H1 (cell line): ENCODE results near the gene FXYD3. TPM values are rescaled to one million over a fixed set of nuclear protein-coding genes. Genes with fewer than 3 reads are reported as not detected.

Source experiments
- CTCF ChIA-PET: fragments of 300-600 bp; sonication (Branson Sonifier 250); formaldehyde crosslinking; loops from one replicate; lab custom pipeline; 2021; ENCODE audit not compliant: partially characterized antibody; lab: Charles Lee
- POLR2A ChIA-PET: fragments of 300-600 bp; sonication (Branson Sonifier 250); formaldehyde crosslinking; loops from one replicate; lab custom pipeline; 2021; ENCODE audit warnings: inconsistent platforms; ENCODE audit not compliant: partially characterized antibody; lab: Charles Lee
- DNase-seq, 2 experiments: peaks; one replicate each; pipeline versions ENCODE4 v3.0.0 to v3.0.0-alpha.2; 2010 to 2022; ENCODE audit warnings: low spot score in 2 of 2, low read depth in 1 of 2, mixed read lengths in 1 of 2
- FAIRE-seq: peaks from 2 replicates; lab custom pipeline; 2011; peaks lifted over from hg19 to GRCh38; lab: Jason Lieb, UNC
- H2AFZ ChIP-seq: 2 replicates; pipeline ENCODE4 v1.8.1; 2012; ENCODE audit warnings: low read length, inconsistent platforms
- H2AK5ac ChIP-seq: 2 replicates; pipeline ENCODE4 v1.6.1; 2013; ENCODE audit warnings: low read depth, low read length
- H2BK120ac ChIP-seq: replicated peaks from 2 replicates; pipeline ENCODE3; 2013; ENCODE audit warnings: low read depth, low read length, inconsistent platforms
- H2BK12ac ChIP-seq: 2 replicates; pipeline ENCODE4 v1.6.1; 2013; ENCODE audit warnings: low read depth, low read length
- H2BK15ac ChIP-seq: 2 replicates; pipeline ENCODE4 v1.6.1; 2013; ENCODE audit warnings: low read length
- H2BK20ac ChIP-seq: 2 replicates; pipeline ENCODE4 v1.6.1; 2013; ENCODE audit warnings: low read length
- H2BK5ac ChIP-seq: 2 replicates; pipeline ENCODE4 v1.6.1; 2013; ENCODE audit warnings: low read depth, low read length
- H3K14ac ChIP-seq: 2 replicates; pipeline ENCODE4 v1.6.1; 2013; ENCODE audit warnings: inconsistent platforms; ENCODE audit not compliant: insufficient read length
- H3K18ac ChIP-seq: 2 replicates; pipeline ENCODE4 v1.6.1; 2013; ENCODE audit warnings: low read length; ENCODE audit errors: extremely low read depth
- H3K23ac ChIP-seq: 2 replicates; pipeline ENCODE4 v1.6.1; 2013; ENCODE audit warnings: inconsistent platforms; ENCODE audit not compliant: insufficient read length
- H3K23me2 ChIP-seq: 2 replicates; pipeline ENCODE4 v1.6.1; 2013; ENCODE audit warnings: low read depth, low read length
- H3K27ac ChIP-seq: 2 replicates; pipeline ENCODE4 v1.6.1; 2011; ENCODE audit warnings: low read depth, low read length, inconsistent platforms
- H3K27me3 ChIP-seq, 4 experiments: replicated peaks in 1 of 4; 1 replicate in 1 of 4; 2 replicates in 3 of 4; pipeline versions ENCODE4 v1.6.1 to v1.8.1; 2011 to 2013; ENCODE audit warnings: low read length in 3 of 4, mild to moderate bottlenecking in 3 of 4, inconsistent platforms in 2 of 4, mixed read lengths in 2 of 4, moderate library complexity in 1 of 4; ENCODE audit not compliant: control insufficient read depth in 3 of 4, insufficient read depth in 3 of 4; ENCODE audit errors: extremely low read depth in 1 of 4
- H3K36me3 ChIP-seq, 4 experiments: 2 replicates each; pipeline versions ENCODE4 v1.6.1 to v1.8.1; 2011 to 2013; ENCODE audit warnings: mild to moderate bottlenecking in 4 of 4, low read length in 3 of 4, moderate library complexity in 2 of 4, control low read depth in 1 of 4, inconsistent platforms in 1 of 4; ENCODE audit not compliant: insufficient read depth in 4 of 4, control insufficient read depth in 2 of 4
- H3K4ac ChIP-seq: replicated peaks from 2 replicates; pipeline ENCODE3; 2013; ENCODE audit warnings: low read length, low read depth, mixed read lengths, inconsistent platforms; ENCODE audit not compliant: insufficient read length
- H3K4me1 ChIP-seq, 4 experiments: replicated peaks in 1 of 4; 1 replicate in 1 of 4; 2 replicates in 3 of 4; pipeline versions ENCODE4 v1.6.1 to v1.8.1; 2011 to 2013; ENCODE audit warnings: low read length in 3 of 4, inconsistent platforms in 2 of 4, mixed read lengths in 1 of 4; ENCODE audit not compliant: insufficient read depth in 4 of 4, control insufficient read depth in 3 of 4
- H3K4me2 ChIP-seq, 2 experiments: 2 replicates each; pipeline versions ENCODE4 v1.6.1 to v1.8.1; 2011 to 2013; ENCODE audit warnings: low read depth in 2 of 2, low read length in 2 of 2, control low read depth in 1 of 2, inconsistent platforms in 1 of 2, mild to moderate bottlenecking in 1 of 2; ENCODE audit not compliant: insufficient read depth in 1 of 2
- H3K4me3 ChIP-seq, 4 experiments: fragments of 200-600, 300-600 bp in 1 of 4; sonication (generic), shearing (Covaris generic), sonication (Bioruptor Twin) in 1 of 4; 2 replicates each; pipeline versions ENCODE4 v1.5.1 to v1.8.1; 2011 to 2016; ENCODE audit warnings: low read length in 4 of 4, low read depth in 3 of 4, control low read depth in 2 of 4, inconsistent platforms in 2 of 4, mild to moderate bottlenecking in 2 of 4, mixed read lengths in 1 of 4, moderate library complexity in 1 of 4; ENCODE audit not compliant: insufficient read depth in 2 of 4; ENCODE audit errors: extremely low read depth in 1 of 4
- H3K56ac ChIP-seq: replicated peaks from 2 replicates; pipeline ENCODE3; 2013; ENCODE audit warnings: low read depth, mild to moderate bottlenecking, mixed read lengths, low read length, inconsistent platforms; ENCODE audit not compliant: insufficient read length
- H3K79me1 ChIP-seq: 2 replicates; pipeline ENCODE4 v1.6.1; 2013; ENCODE audit warnings: low read depth, low read length, control low read depth
- H3K79me2 ChIP-seq, 2 experiments: 2 replicates each; pipeline versions ENCODE4 v1.6.1 to v1.8.1; 2012 to 2013; ENCODE audit warnings: low read length in 2 of 2, mild to moderate bottlenecking in 2 of 2, inconsistent platforms in 1 of 2; ENCODE audit not compliant: insufficient read depth in 2 of 2, control insufficient read depth in 1 of 2
- H3K9ac ChIP-seq, 4 experiments: replicated peaks in 1 of 4; 1 replicate in 1 of 4; 2 replicates in 3 of 4; pipeline versions ENCODE4 v1.6.1 to v1.8.1; 2011 to 2013; ENCODE audit warnings: low read depth in 3 of 4, low read length in 3 of 4, control low read depth in 2 of 4, mild to moderate bottlenecking in 2 of 4, moderate library complexity in 2 of 4, inconsistent platforms in 1 of 4; ENCODE audit errors: extremely low read depth in 1 of 4
- H3K9me3 ChIP-seq, 2 experiments: 2 replicates each; pipeline versions ENCODE4 v1.6.1 to v1.8.1; 2012 to 2013; ENCODE audit warnings: mild to moderate bottlenecking in 2 of 2, moderate library complexity in 2 of 2, control low read depth in 1 of 2, inconsistent platforms in 1 of 2, low read depth in 1 of 2, low read length in 1 of 2, mixed read lengths in 1 of 2; ENCODE audit not compliant: insufficient read depth in 2 of 2
- H4K20me1 ChIP-seq, 2 experiments: replicated peaks in 1 of 2; 2 replicates each; pipeline versions ENCODE3 to v1.8.1; 2011 to 2013; ENCODE audit warnings: inconsistent platforms in 2 of 2, low read length in 2 of 2, mild to moderate bottlenecking in 1 of 2; ENCODE audit not compliant: insufficient read depth in 2 of 2, control insufficient read depth in 1 of 2
- H4K5ac ChIP-seq: 2 replicates; pipeline ENCODE4 v1.6.1; 2013; ENCODE audit warnings: low read length, low read depth, mixed read lengths, inconsistent platforms; ENCODE audit not compliant: insufficient read length
- H4K8ac ChIP-seq: 2 replicates; pipeline ENCODE4 v1.8.0; 2013; ENCODE audit warnings: mild to moderate bottlenecking, moderate library complexity, low read length, inconsistent platforms; ENCODE audit not compliant: insufficient read depth; ENCODE audit errors: extremely low read depth
- H4K91ac ChIP-seq: replicated peaks from 2 replicates; pipeline ENCODE3; 2013; ENCODE audit warnings: low read length, mixed read lengths, inconsistent platforms; ENCODE audit not compliant: insufficient read length
- BCL11A ChIP-seq, 2 experiments: IDR thresholded peaks; one replicate each; pipeline ENCODE4 v1.6.1; 2011; ENCODE audit warnings: low read depth in 2 of 2, low read length in 2 of 2, mild to moderate bottlenecking in 2 of 2
- BRCA1 ChIP-seq: IDR thresholded peaks from 2 replicates; pipeline ENCODE4 v1.6.1; 2012; ENCODE audit warnings: low read depth, low read length, improper control_type of control experiment
- CEBPB ChIP-seq: IDR thresholded peaks from 2 replicates; pipeline ENCODE4 v1.6.1; 2012; ENCODE audit warnings: low read depth, low read length
- CTBP2 ChIP-seq: IDR thresholded peaks from 2 replicates; pipeline ENCODE4 v1.7.0; 2011; ENCODE audit warnings: borderline replicate concordance, mild to moderate bottlenecking, moderate library complexity, mixed read lengths, low read length; ENCODE audit not compliant: insufficient read depth, insufficient read length
- JUN ChIP-seq: IDR thresholded peaks from 2 replicates; pipeline ENCODE4 v1.6.1; 2011; ENCODE audit warnings: low read depth, mild to moderate bottlenecking, improper control_type of control experiment, low read length
- NANOG ChIP-seq: IDR thresholded peaks from 2 replicates; pipeline ENCODE4 v1.6.1; 2011; ENCODE audit warnings: low read length, low read depth, mild to moderate bottlenecking, inconsistent platforms; ENCODE audit not compliant: insufficient read depth, poor library complexity, severe bottlenecking
- NRF1 ChIP-seq: IDR thresholded peaks from 2 replicates; pipeline ENCODE4 v1.6.1; 2011; ENCODE audit warnings: mild to moderate bottlenecking, low read depth, low read length, improper control_type of control experiment
- POU5F1 ChIP-seq: IDR thresholded peaks from 2 replicates; pipeline ENCODE4 v1.6.1; 2011; ENCODE audit warnings: low read depth, mild to moderate bottlenecking, low read length, moderate library complexity
- SAP30 ChIP-seq: fragments of 300-600 bp; sonication (generic); IDR thresholded peaks from 2 replicates; pipeline ENCODE4 v1.7.1; 2012; ENCODE audit warnings: low read length, moderate library complexity, mild to moderate bottlenecking, inconsistent platforms; ENCODE audit not compliant: insufficient read depth, insufficient replicate concordance
- SIRT6 ChIP-seq: IDR thresholded peaks from one replicate; pipeline ENCODE4 v1.7.1; 2012; ENCODE audit warnings: low read length, inconsistent platforms
- WGBS, 2 experiments: shearing (Covaris generic) in 1 of 2; methylation state at CpG; one replicate each; pipeline versions ENCODE4 v1.1.6 to v1.1.7; 2013 to 2015; ENCODE audit warnings: low lambda C conversion rate in 2 of 2, mixed read lengths in 2 of 2, inconsistent platforms in 1 of 2, low coverage in 1 of 2, missing lambda C conversion rate in 1 of 2; ENCODE audit not compliant: insufficient replicate concordance in 2 of 2, insufficient coverage in 1 of 2, insufficient read length in 1 of 2; ENCODE audit errors: extremely low coverage in 1 of 2, missing lambda C conversion rate in 1 of 2; 5-methylcytosine and 5-hydroxymethylcytosine counted together
- polyA plus RNA-seq, 7 experiments: library from polyadenylated mRNA; depleted of rRNA in 3 of 7; stranded (reverse) in 5 of 7; unstranded in 2 of 7; fragments of >200 nt in 5 of 7; fragments of 200-250 nt in 2 of 7; gene quantifications; 1 replicate in 5 of 7; 2 replicates in 1 of 7; 4 replicates in 1 of 7; pipeline versions ENCODE4 v1.2.1 to v1.2.3, GENCODE V29; 2011 to 2013; ENCODE audit warnings: missing spikeins in 2 of 7, mixed read lengths in 2 of 7
- total RNA-seq: library from RNA; stranded (reverse); fragmentation: NEBNext Ultra II Directional; extraction: Animal tissue kit (Norgen Biotek cat#: 25700); gene quantifications from 2 replicates; pipeline ENCODE4 v1.2.1, GENCODE V29; 2021
- TF ChIP-seq, protein P1 (sequence below): IDR thresholded peaks from 2 replicates; pipeline ENCODE4 v1.6.1; 2011; ENCODE audit warnings: low read length, improper control_type of control experiment
- TF ChIP-seq, protein P2 (sequence below): IDR thresholded peaks from 2 replicates; pipeline ENCODE4 v1.6.1; 2011; ENCODE audit warnings: low read depth, mild to moderate bottlenecking, low read length; ENCODE audit not compliant: insufficient read depth

The FXYD3 gene
- total and polyA plus RNA-seq, 2 of the 8 experiments (the other 6 are each of a cell fraction or from before 2014, with no cell fraction given), result 0.33 TPM; not detected in 1

GRCh38 chr19:35149463-35149862 lies 33.8 kb downstream of the FXYD3 start:
- no peak overlapping the region for H3K56ac ChIP-seq
- H2AK5ac ChIP-seq, result no peak overlapping the region
- H3K23me2 ChIP-seq, result peaks cover 7% of the 10 kb centered on the region; the same call in 1 of the 2 replicates
- H3K4ac ChIP-seq, result no peak overlapping the region
- no peak overlapping the region for H2BK12ac ChIP-seq
- no peak overlapping the region for H3K27ac ChIP-seq
- H3K9me3 ChIP-seq, result no peaks in the 10 kb centered on the region
- no peak overlapping the region for H4K5ac ChIP-seq
- H2AFZ ChIP-seq, result no peak overlapping the region
- H3K4me2 ChIP-seq, result no peak overlapping the region
- no peak overlapping the region for H3K9ac ChIP-seq
- FAIRE-seq (no peak), DNase-seq (no peak)
- WGBS, 2 experiments, result 89% methylated on average over 3 of the region's 3 CpGs; no CpG with 5 or more reads in 1 of the 2 experiments
- peaks cover 0 to 5% (median 4%) of the 10 kb centered on the region in 4 experiments; a peak in 4 of 7 replicates for H3K27me3 ChIP-seq
- peaks cover 4 to 25% (median 18%) of the 10 kb centered on the region in 4 experiments for H3K4me1 ChIP-seq
- H3K18ac ChIP-seq, result no peak overlapping the region
- no peak overlapping the region for H3K23ac ChIP-seq
- no peaks in the 10 kb centered on the region for H3K79me2 ChIP-seq
- no peak overlapping the region for H2BK20ac ChIP-seq
- POLR2A ChIA-PET, result interaction anchor here (0.7 to 0.9 kb wide), 2 partner anchors 19 to 97 kb away, joined by 3 to 4 read pairs; no protein-coding TSS in a partner anchor
- H4K91ac ChIP-seq, result no peak overlapping the region
- no peak overlapping the region for H3K14ac ChIP-seq
- no peak overlapping the region for H3K4me3 ChIP-seq
- TF ChIP-seq, protein P1, sequence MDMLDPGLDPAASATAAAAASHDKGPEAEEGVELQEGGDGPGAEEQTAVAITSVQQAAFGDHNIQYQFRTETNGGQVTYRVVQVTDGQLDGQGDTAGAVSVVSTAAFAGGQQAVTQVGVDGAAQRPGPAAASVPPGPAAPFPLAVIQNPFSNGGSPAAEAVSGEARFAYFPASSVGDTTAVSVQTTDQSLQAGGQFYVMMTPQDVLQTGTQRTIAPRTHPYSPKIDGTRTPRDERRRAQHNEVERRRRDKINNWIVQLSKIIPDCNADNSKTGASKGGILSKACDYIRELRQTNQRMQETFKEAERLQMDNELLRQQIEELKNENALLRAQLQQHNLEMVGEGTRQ, result no peak
- TF ChIP-seq BRCA1 (no peak), POU5F1 (no peak), CEBPB (no peak), SAP30 (no peak), SIRT6 (no peak), BCL11A (IDR thresholded peaks at IDR 0.05; ENCODE audit: low read depth in 2 of 2, low read length in 2 of 2) (no peak), NANOG (no peak), NRF1 (no peak), CTBP2 (no peak), JUN (no peak)
- TF ChIP-seq, protein P2, sequence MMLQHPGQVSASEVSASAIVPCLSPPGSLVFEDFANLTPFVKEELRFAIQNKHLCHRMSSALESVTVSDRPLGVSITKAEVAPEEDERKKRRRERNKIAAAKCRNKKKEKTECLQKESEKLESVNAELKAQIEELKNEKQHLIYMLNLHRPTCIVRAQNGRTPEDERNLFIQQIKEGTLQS, result no peak
- TF ChIP-seq, all 59 proteins: peak for 0
- H3K36me3 ChIP-seq, result no peaks in the 10 kb centered on the region
- no peaks in the 10 kb centered on the region; the same call in 1 of the 2 replicates for H3K79me1 ChIP-seq
- H2BK5ac ChIP-seq, result no peak overlapping the region
- CTCF ChIA-PET, result interaction anchor here (0.8 to 3.3 kb wide), 6 partner anchors 8 to 94 kb away, joined by 3 to 17 read pairs (median 4); partner anchors contain the start of gene LGI4
- peaks cover 0 to 3% of the 10 kb centered on the region in 2 experiments for H4K20me1 ChIP-seq
- no peak overlapping the region for H2BK15ac ChIP-seq
- H2BK120ac ChIP-seq, result no peak overlapping the region
- no peak overlapping the region for H4K8ac ChIP-seq
